ENCODE data around the gene SSTR3. TPM values are rescaled to one million over a fixed set of nuclear protein-coding genes. Genes with fewer than 3 reads are reported as not detected.

SSTR3 gene
- total and polyA plus RNA-seq, 2 of the 4 experiments (the other 2 are of a cell fraction), result under 0.01 to 0.07 TPM

DNA sequence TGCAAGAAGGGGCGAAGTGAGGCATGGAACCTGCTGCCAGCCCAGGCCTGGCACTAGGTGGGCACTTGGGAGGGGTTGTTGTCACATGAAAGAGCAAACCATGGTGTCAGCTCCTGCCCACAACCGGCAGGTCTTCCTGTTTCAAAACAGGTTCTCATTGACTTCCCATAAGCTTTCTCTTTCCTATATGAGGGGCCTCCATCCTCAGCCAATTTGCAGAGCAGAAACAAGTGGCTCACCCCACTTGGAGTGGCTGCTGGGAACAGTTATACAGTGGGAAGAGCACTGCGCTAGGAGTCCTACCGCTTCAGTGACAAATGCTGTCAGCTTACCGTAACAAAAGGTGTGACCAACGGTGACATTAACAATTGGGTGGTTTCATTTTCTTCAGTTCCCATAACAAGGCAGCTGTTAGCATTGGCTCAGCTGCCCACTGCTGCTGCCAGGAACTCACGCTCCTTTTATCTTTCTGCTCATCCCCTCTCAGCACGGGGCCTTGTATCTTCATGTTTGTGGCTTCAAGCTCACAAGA, 10.2 kb upstream of the SSTR3 start:
- H3K27ac ChIP-seq (ENCODE audit: insufficient read depth, low read length), result no peak overlapping the region
- no peak overlapping the region for H3K14ac ChIP-seq (replicated peaks; ENCODE audit: low read depth, low read length)
- H4K91ac ChIP-seq (ENCODE audit: insufficient read depth, low read depth, low read length), result no peak overlapping the region
- H3K4me1 ChIP-seq (ENCODE audit: control insufficient read depth, insufficient read depth, low read length), result no peaks in the 10 kb centered on the region
- H3K27me3 ChIP-seq (ENCODE audit: control insufficient read depth, insufficient read depth, low read length), result peaks cover 21% of the 10 kb centered on the region
- 88% methylated on average over 3 of the region's 8 CpGs; no CpG with 5 or more reads in 1 of the 2 experiments for WGBS, 2 experiments (ENCODE audit: extremely low coverage in 2 of 2, insufficient read length in 1 of 2)
- TF ChIP-seq RFX5 (IDR thresholded peaks at IDR 0.05; ENCODE audit: low read depth, low read length), result no peak
- no peak for TF ChIP-seq MXI1 (IDR thresholded peaks at IDR 0.05; ENCODE audit: borderline replicate concordance, low read depth, low read length)
- TF ChIP-seq NFE2L2 (IDR thresholded peaks at IDR 0.05; ENCODE audit: low read depth, low read length), result no peak
- no peak overlapping the region for H2AK9ac ChIP-seq (replicated peaks; ENCODE audit: low read depth, low read length, poor library complexity)
- H2BK5ac ChIP-seq (ENCODE audit: low read depth, low read length, poor library complexity, severe bottlenecking), result no peak overlapping the region
- no peak overlapping the region for H2BK120ac ChIP-seq (ENCODE audit: low read depth, low read length)
- dilution Hi-C loops (cut with HindIII; ENCODE audit: low sequenced_read_pairs, unreplicated experiment), result no loop called here
- H3K4me2 ChIP-seq (ENCODE audit: low read depth, low read length), result no peak overlapping the region
- no peak overlapping the region for H2BK20ac ChIP-seq (ENCODE audit: low read depth, low read length)
- in situ Hi-C loops (cut with MboI; ENCODE audit: low sequenced_read_pairs), result no loop called here
- BruUV-seq (replicated peaks), result no TSS peak
- CTCF ChIA-PET, result no interaction called here
- H3K56ac ChIP-seq (ENCODE audit: extremely low read depth, insufficient read depth, low read length), result no peak overlapping the region
- POLR2A ChIA-PET (ENCODE audit: unreplicated experiment), result no interaction called here
- H3K79me1 ChIP-seq (ENCODE audit: low read depth in 1 of 2, low read length in 2 of 2), result no peaks in the 10 kb centered on the region
- no peak overlapping the region for H3K4me3 ChIP-seq (ENCODE audit: insufficient read depth, low read depth, low read length)
- peaks cover 6% of the 10 kb centered on the region for H3K9me3 ChIP-seq (ENCODE audit: control insufficient read depth, insufficient read depth, low read length)
- no peak overlapping the region for H2BK15ac ChIP-seq (ENCODE audit: low read depth, low read length)
- H4K5ac ChIP-seq (ENCODE audit: low read depth, low read length), result no peak overlapping the region
- DNase-seq (no peak), ATAC-seq (ENCODE audit: low read depth) (no peak)
- H3K18ac ChIP-seq (ENCODE audit: low read depth, low read length), result no peak overlapping the region
- H3K9ac ChIP-seq (ENCODE audit: low read depth, low read length), result no peak overlapping the region
- H2AK5ac ChIP-seq (ENCODE audit: low read depth, low read length), result no peak overlapping the region
- no peak overlapping the region for H3K23ac ChIP-seq (ENCODE audit: low read depth, low read length)
- no peak overlapping the region for H4K8ac ChIP-seq (ENCODE audit: low read depth in 2 of 2, low read length in 2 of 2)
- no peaks in the 10 kb centered on the region for H3K36me3 ChIP-seq (ENCODE audit: control insufficient read depth, insufficient read depth, low read length)
- no peak overlapping the region for H2AFZ ChIP-seq (replicated peaks; ENCODE audit: low read length, poor library complexity)
- no peaks in the 10 kb centered on the region; the same call in 1 of the 2 replicates for H4K20me1 ChIP-seq (ENCODE audit: insufficient read depth, low read length)
- H3K9me1 ChIP-seq (ENCODE audit: insufficient read depth, low read length), result no peaks in the 10 kb centered on the region
- H3K4ac ChIP-seq (ENCODE audit: low read depth, low read length), result no peak overlapping the region
- intact Hi-C loops (cut with micrococcal nuclease), result no loop called here
